ENCODE measurements around the gene GFY. TPM values are rescaled to one million over a fixed set of nuclear protein-coding genes. Genes with fewer than 3 reads are reported as not detected.
A peak's percentile ranks its signal among the peaks of the same experiment; 100 is the strongest.

GFY gene
- total RNA-seq, 1 donor from 2014 or later = not detected

DNA sequence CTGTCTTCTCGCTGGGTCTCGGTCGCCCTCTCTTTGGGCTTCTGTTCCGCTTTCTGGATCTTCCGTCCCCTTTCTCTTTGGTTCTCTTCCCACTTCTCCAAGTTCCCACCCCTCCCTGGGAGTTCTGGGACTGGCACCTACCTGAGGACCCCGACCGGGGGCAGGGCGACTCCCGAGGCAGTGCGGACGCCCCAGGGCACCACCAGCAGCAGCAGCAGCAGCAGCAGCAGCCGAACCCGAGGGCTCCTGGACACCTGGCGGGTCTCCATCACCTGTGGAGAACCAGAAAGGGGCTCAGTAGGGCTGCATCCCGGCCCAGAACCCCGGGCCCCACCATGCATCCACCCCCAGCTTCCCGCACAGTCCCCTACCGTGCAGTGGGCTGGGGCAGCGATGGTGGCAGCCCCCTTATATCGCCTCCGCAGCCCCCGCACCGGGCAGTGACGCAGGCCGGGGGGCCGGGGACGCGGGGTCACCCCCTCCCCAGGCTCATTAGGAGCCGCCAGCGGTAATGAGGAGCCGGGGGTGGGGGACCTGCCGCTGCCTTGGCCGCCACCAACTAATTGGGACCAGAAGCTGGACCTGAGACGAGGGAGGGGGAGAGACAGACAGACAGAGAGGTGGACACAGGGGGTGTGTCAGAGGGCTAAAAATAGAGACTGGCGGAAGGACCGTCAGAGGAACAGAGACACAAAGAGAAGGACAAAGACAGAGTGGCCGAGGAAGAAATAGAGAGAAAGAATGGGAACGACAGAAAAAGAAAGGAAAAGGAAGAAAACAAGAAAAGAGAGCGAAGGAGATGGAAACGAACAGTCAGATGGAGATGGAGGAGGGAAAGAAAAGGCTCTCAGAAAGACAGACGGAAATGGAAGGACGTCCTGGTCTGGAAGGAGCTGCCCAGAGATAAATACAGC, 1.9 kb upstream of the GFY start, which contains the start of gene PTH2:
PTH2 (minus strand) TSS at position 371 of the 914 bp plus-strand sequence; CDS start at position 269, 102 bp downstream.
- H3K4me3 ChIP-seq = peak within 1 kb of the TSS in 1 of 2 donors; percentile 6
- no peak for DNase-seq (ENCODE audit: extremely low spot score in 2 of 2)
- no peak for TF ChIP-seq POLR2AphosphoS5 (IDR thresholded peaks at IDR 0.05; ENCODE audit: insufficient read depth in 1 of 2, low read depth in 1 of 2)
- no peak for TF ChIP-seq CTCF (IDR thresholded peaks at IDR 0.05)
- TF ChIP-seq POLR2A (IDR thresholded peaks at IDR 0.05) = no peak
- peaks cover 40% of the 10 kb centered on the region for H3K27me3 ChIP-seq
- H3K27ac ChIP-seq = no peak within 1 kb of the TSS
- H3K4me1 ChIP-seq = peaks cover 35% of the 10 kb centered on the region
- H3K36me3 ChIP-seq = no peaks in the 10 kb centered on the region
- intact Hi-C loops (cut with DNase I) = no loop called here
- no peaks in the 10 kb centered on the region for H3K9me3 ChIP-seq

GRCh38 chr19:49423985-49424303, 1.2 kb upstream of the GFY start:
- Histone ChIP-seq H3K4me3 (no peak overlapping the region), H3K27ac (no peak overlapping the region), H3K27me3 (peaks cover 40% of the 10 kb centered on the region), H3K36me3 (no peaks in the 10 kb centered on the region), H3K9me3 (no peaks in the 10 kb centered on the region), H3K4me1 (peaks cover 40% of the 10 kb centered on the region)
- TF ChIP-seq CTCF (IDR thresholded peaks at IDR 0.05) (no peak), POLR2A (IDR thresholded peaks at IDR 0.05) (no peak), POLR2AphosphoS5 (IDR thresholded peaks at IDR 0.05; ENCODE audit: insufficient read depth in 1 of 2, low read depth in 1 of 2) (no peak)
- intact Hi-C loops (cut with DNase I) = no loop called here
- no peak for DNase-seq (ENCODE audit: extremely low spot score in 2 of 2)

GRCh38 chr19:49425922-49426592, 869 bp downstream of the GFY start:
- H3K4me1 ChIP-seq = peaks cover 36% of the 10 kb centered on the region
- intact Hi-C loops (cut with DNase I) = no loop called here
- H3K9me3 ChIP-seq = no peaks in the 10 kb centered on the region
- no peak for DNase-seq (ENCODE audit: extremely low spot score in 2 of 2)
- H3K27me3 ChIP-seq = peaks cover 39% of the 10 kb centered on the region
- TF ChIP-seq CTCF (IDR thresholded peaks at IDR 0.05) (no peak), POLR2AphosphoS5 (IDR thresholded peaks at IDR 0.05; ENCODE audit: insufficient read depth in 1 of 2, low read depth in 1 of 2) (no peak), POLR2A (IDR thresholded peaks at IDR 0.05) (no peak)
- H3K27ac ChIP-seq = no peak overlapping the region
- H3K4me3 ChIP-seq = no peak overlapping the region
- H3K36me3 ChIP-seq = no peaks in the 10 kb centered on the region

GRCh38 chr19:49427339-49427738, 2.2 kb downstream of the GFY start:
- peaks cover 27% of the 10 kb centered on the region for H3K4me1 ChIP-seq
- no peaks in the 10 kb centered on the region for H3K9me3 ChIP-seq
- H3K4me3 ChIP-seq = no peak overlapping the region
- H3K27me3 ChIP-seq = peaks cover 35% of the 10 kb centered on the region
- no peak for DNase-seq (ENCODE audit: extremely low spot score in 2 of 2)
- no peak overlapping the region for H3K27ac ChIP-seq
- intact Hi-C loops (cut with DNase I) = no loop called here
- TF ChIP-seq CTCF (IDR thresholded peaks at IDR 0.05) = no peak
- TF ChIP-seq POLR2AphosphoS5 (IDR thresholded peaks at IDR 0.05; ENCODE audit: insufficient read depth in 1 of 2, low read depth in 1 of 2) = no peak
- TF ChIP-seq POLR2A (IDR thresholded peaks at IDR 0.05) = no peak
- no peaks in the 10 kb centered on the region for H3K36me3 ChIP-seq

All from vagina (tissue), 2 donors.